ENCODE measurements around the gene FXYD3. TPM values are rescaled to one million over a fixed set of nuclear protein-coding genes. Genes with fewer than 3 reads are reported as not detected.
"Not testable (repeated sequence)": the region's sequence is repeated elsewhere in the genome, so short reads cannot be mapped to it uniquely, and the experiment has no call there.

The FXYD3 gene
- total RNA-seq, 1 experiment from 2014 or later = 36.7 TPM

DNA sequence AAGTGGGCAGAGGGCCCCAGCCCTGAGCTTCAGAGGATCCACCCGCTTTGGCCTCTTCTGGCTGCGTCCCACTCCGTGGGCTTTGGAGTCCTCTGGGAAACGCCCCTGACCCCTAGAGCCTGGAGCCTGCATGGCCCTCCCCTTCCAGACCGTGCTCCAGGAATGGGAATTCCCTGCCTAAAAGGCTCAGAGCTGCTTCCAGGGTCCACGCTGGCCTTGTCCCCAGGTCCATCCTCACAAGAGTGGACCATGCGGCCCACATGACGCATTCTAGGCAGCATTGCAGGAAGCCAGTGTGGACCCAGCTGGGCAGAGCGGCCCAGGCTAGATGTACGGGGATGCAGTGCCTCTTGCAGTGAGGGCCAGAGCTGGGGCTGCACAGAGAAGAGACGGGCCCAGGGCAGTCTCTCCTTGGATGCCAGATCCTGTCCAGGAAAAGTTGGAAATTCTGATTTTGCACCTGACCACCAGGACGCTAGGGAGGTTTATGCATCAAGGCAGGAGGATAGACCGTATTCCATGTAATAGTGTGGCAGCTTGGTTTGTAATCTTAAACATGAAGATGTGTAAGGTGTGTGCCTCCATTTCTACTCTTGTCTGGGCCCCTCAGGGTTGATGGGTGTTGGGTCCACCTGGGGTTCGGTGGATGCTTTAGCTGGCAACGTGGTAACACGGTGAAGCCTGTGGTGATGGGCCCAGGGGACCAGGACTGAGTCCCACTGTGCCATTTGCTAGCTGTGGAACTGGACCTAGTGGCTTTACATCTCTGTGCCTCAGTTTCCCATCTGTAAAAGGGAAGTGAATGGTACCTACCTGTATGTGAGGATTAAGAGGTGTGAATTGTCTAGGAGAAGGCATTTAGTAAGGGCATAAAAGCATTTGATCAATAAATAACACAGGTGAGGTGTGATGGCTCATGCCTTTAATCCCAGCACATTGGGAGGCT is 14.8 kb upstream of the FXYD3 start:
- H3K4me3 Mint-ChIP-seq (ENCODE audit: unreplicated experiment) = no peak overlapping the region
- H3K4me1 Mint-ChIP-seq (ENCODE audit: low read depth, unreplicated experiment) = peaks cover 13% of the 10 kb centered on the region
- Histone ChIP-seq H3K27me3 (replicated peaks; ENCODE audit: control insufficient read depth, insufficient read depth, low read length) (no peaks in the 10 kb centered on the region), H3K4me3 (ENCODE audit: low read depth, low read length) (no peak overlapping the region), H3K36me3 (ENCODE audit: control insufficient read depth, insufficient read depth, low read length) (no peaks in the 10 kb centered on the region), H3K4me1 (peaks cover 8% of the 10 kb centered on the region; the same call in 1 of the 2 replicates), H3K9me3 (no peaks in the 10 kb centered on the region)
- H3K9me3 Mint-ChIP-seq (ENCODE audit: unreplicated experiment) = peaks cover 9% of the 10 kb centered on the region
- POLR2A ChIA-PET = no interaction called here
- DNase-seq = no peak
- H3K27me3 Mint-ChIP-seq (ENCODE audit: insufficient read depth, unreplicated experiment) = no peaks in the 10 kb centered on the region
- CTCF ChIA-PET = interaction anchor here (0.7 to 1.0 kb wide), 3 partner anchors 10 to 34 kb away, joined by 3 to 5 read pairs (median 3); partner anchors contain the start of gene LGI4
- H3K36me3 Mint-ChIP-seq (ENCODE audit: insufficient read depth, unreplicated experiment) = no peaks in the 10 kb centered on the region
- BruUV-seq (replicated peaks) = no TSS peak
- no peak overlapping the region for H3K27ac Mint-ChIP-seq (ENCODE audit: unreplicated experiment)
- TF ChIP-seq, protein P1, sequence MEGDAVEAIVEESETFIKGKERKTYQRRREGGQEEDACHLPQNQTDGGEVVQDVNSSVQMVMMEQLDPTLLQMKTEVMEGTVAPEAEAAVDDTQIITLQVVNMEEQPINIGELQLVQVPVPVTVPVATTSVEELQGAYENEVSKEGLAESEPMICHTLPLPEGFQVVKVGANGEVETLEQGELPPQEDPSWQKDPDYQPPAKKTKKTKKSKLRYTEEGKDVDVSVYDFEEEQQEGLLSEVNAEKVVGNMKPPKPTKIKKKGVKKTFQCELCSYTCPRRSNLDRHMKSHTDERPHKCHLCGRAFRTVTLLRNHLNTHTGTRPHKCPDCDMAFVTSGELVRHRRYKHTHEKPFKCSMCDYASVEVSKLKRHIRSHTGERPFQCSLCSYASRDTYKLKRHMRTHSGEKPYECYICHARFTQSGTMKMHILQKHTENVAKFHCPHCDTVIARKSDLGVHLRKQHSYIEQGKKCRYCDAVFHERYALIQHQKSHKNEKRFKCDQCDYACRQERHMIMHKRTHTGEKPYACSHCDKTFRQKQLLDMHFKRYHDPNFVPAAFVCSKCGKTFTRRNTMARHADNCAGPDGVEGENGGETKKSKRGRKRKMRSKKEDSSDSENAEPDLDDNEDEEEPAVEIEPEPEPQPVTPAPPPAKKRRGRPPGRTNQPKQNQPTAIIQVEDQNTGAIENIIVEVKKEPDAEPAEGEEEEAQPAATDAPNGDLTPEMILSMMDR (IDR thresholded peaks at IDR 0.05; ENCODE audit: insufficient read depth in 1 of 2, low read depth in 1 of 2, low read length in 1 of 2, severe bottlenecking in 1 of 2, unreplicated experiment in 1 of 2) = no peak
- intact Hi-C loops (cut with micrococcal nuclease; ENCODE audit: unreplicated experiment) = no loop called here

DNA sequence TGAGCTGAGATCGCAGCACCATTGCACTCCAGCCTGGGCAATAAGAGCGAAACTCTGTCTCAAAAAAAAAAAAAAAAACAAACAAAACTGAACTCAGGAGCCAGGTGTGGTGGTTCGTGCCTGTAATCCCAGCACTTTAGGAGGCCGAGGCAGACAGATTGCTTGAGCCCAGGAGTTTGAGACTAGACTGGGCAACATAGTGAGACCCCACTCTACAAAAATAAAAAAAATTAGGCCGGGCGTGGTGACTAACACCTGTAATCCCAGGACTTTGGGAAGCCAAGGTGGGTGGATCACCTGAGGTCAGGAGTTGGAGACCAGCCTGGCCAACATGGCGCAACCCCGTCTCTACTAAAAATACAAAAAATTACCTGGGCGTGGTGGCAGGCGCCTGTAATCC is 13.7 kb upstream of the FXYD3 start:
- intact Hi-C loops (cut with micrococcal nuclease; ENCODE audit: unreplicated experiment); H3K4me1 Mint-ChIP-seq (ENCODE audit: low read depth, unreplicated experiment); H3K27ac Mint-ChIP-seq (ENCODE audit: unreplicated experiment); H3K9me3 Mint-ChIP-seq (ENCODE audit: unreplicated experiment); BruUV-seq (replicated peaks); H3K4me3 ChIP-seq (ENCODE audit: low read depth, low read length); H3K27me3 ChIP-seq (replicated peaks; ENCODE audit: control insufficient read depth, insufficient read depth, low read length); H3K4me3 Mint-ChIP-seq (ENCODE audit: unreplicated experiment); H3K36me3 Mint-ChIP-seq (ENCODE audit: insufficient read depth, unreplicated experiment); H3K9me3 ChIP-seq; H3K4me1 ChIP-seq; H3K36me3 ChIP-seq (ENCODE audit: control insufficient read depth, insufficient read depth, low read length); DNase-seq; H3K27me3 Mint-ChIP-seq (ENCODE audit: insufficient read depth, unreplicated experiment); POLR2A ChIA-PET: not testable (repeated sequence)
- CTCF ChIA-PET = interaction anchor here (1.0 kb wide), 1 partner anchor 22 kb away, joined by 3 read pairs; no protein-coding TSS in a partner anchor

DNA sequence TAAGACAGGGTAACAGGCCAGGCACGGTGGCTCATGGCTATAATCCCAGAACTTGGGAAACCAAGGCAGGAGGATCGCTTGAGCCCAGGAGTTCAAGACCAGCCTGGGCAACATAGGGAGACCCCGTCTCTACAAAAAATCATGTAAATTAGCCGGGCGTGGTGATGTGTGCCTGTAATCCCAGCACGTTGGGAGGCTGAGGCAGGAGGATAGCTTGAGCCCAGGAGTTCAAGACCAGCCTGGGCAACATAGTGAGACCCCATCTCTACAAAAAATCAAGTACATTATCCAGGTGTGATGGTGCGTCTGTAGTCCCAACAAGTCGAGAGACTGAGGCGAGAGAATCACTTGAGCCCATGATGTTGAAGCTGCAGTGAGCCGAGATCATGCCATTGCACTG is 12.0 kb upstream of the FXYD3 start:
- H3K4me3 Mint-ChIP-seq (ENCODE audit: unreplicated experiment); BruUV-seq (replicated peaks); H3K27me3 ChIP-seq (replicated peaks; ENCODE audit: control insufficient read depth, insufficient read depth, low read length); H3K27me3 Mint-ChIP-seq (ENCODE audit: insufficient read depth, unreplicated experiment); H3K9me3 ChIP-seq; H3K36me3 ChIP-seq (ENCODE audit: control insufficient read depth, insufficient read depth, low read length); H3K4me1 ChIP-seq; H3K9me3 Mint-ChIP-seq (ENCODE audit: unreplicated experiment); H3K36me3 Mint-ChIP-seq (ENCODE audit: insufficient read depth, unreplicated experiment); H3K4me1 Mint-ChIP-seq (ENCODE audit: low read depth, unreplicated experiment); POLR2A ChIA-PET; H3K4me3 ChIP-seq (ENCODE audit: low read depth, low read length); DNase-seq; H3K27ac Mint-ChIP-seq (ENCODE audit: unreplicated experiment); intact Hi-C loops (cut with micrococcal nuclease; ENCODE audit: unreplicated experiment): not testable (repeated sequence)
- CTCF ChIA-PET = interaction anchor here (0.6 kb wide), 1 partner anchor 38 kb away, joined by 3 read pairs; no protein-coding TSS in a partner anchor

DNA sequence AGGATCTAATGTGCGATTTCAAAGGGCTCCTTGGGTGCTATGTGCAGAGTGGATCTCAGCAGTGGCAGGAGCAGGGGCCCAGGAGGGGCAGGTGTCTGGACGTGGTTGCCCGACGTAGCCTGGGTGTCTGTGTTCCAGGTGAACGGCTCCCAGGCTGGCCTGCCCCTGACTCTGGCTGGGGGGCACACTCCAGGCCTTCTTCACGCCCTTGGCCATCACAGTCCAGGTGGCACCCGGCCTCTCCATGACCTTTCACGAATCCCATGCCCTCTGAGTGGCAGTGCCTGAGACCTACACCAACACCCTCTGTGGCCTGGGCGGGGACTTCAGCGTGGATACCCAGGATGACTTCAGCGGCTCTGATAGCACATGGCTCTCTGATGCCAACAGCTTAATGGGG is 11.3 kb upstream of the FXYD3 start:
- H3K4me3 ChIP-seq (ENCODE audit: low read depth, low read length) = no peak overlapping the region
- peaks cover 7% of the 10 kb centered on the region for H3K4me1 Mint-ChIP-seq (ENCODE audit: low read depth, unreplicated experiment)
- POLR2A ChIA-PET = no interaction called here
- H3K27ac Mint-ChIP-seq (ENCODE audit: unreplicated experiment) = no peak overlapping the region
- no peak overlapping the region for H3K4me3 Mint-ChIP-seq (ENCODE audit: unreplicated experiment)
- H3K4me1 ChIP-seq = peaks cover 7% of the 10 kb centered on the region; the same call in 1 of the 2 replicates
- H3K36me3 ChIP-seq (ENCODE audit: control insufficient read depth, insufficient read depth, low read length) = no peaks in the 10 kb centered on the region
- CTCF ChIA-PET = interaction anchor here (0.6 kb wide), 1 partner anchor 37 kb away, joined by 3 read pairs; no protein-coding TSS in a partner anchor
- no peaks in the 10 kb centered on the region for H3K27me3 Mint-ChIP-seq (ENCODE audit: insufficient read depth, unreplicated experiment)
- H3K9me3 Mint-ChIP-seq (ENCODE audit: unreplicated experiment) = peaks cover 9% of the 10 kb centered on the region
- peaks cover 7% of the 10 kb centered on the region; the same call in 1 of the 2 replicates for H3K9me3 ChIP-seq
- no TSS peak for BruUV-seq (replicated peaks)
- no peaks in the 10 kb centered on the region for H3K36me3 Mint-ChIP-seq (ENCODE audit: insufficient read depth, unreplicated experiment)
- intact Hi-C loops (cut with micrococcal nuclease; ENCODE audit: unreplicated experiment) = no loop called here
- no peaks in the 10 kb centered on the region for H3K27me3 ChIP-seq (replicated peaks; ENCODE audit: control insufficient read depth, insufficient read depth, low read length)
- TF ChIP-seq, protein P1 (IDR thresholded peaks at IDR 0.05; ENCODE audit: insufficient read depth in 1 of 2, low read depth in 1 of 2, low read length in 1 of 2, severe bottlenecking in 1 of 2, unreplicated experiment in 1 of 2) = no peak
- DNase-seq = no peak
